Activated CD4-positive, alpha-beta T cell treated with anti-CD3 and anti-CD28 coated beads, Interleukin-2, amount 50 U/mL, for 48 hours (primary cell): ENCODE results near the gene GRM5.

Source experiments
- DNase-seq, 2 experiments: peaks; one replicate each; pipeline ENCODE4 v3.0.0-alpha.2; 2020

Gene GRM5

GRCh38 chr11:88692306-88693086 lies 373.3 kb downstream of the GRM5 start:
- DNase-seq = no peak

GRCh38 chr11:88689548-88690240 lies 376.1 kb downstream of the GRM5 start:
- DNase-seq = no peak

- no peak for DNase-seq
These were observed 382.8 kb downstream of the GRM5 start for GRCh38 chr11:88683024-88683423.

GRCh38 chr11:88680806-88681205 lies 385.0 kb downstream of the GRM5 start:
- DNase-seq = no peak

- no peak for DNase-seq
These were observed 399.4 kb downstream of the GRM5 start for GRCh38 chr11:88666364-88666763.

- no peak for DNase-seq
These were observed 408.6 kb downstream of the GRM5 start for GRCh38 chr11:88657076-88657738.

GRCh38 chr11:88656283-88656682 lies 409.5 kb downstream of the GRM5 start:
- DNase-seq = no peak

- DNase-seq = no peak
These were observed 410.1 kb downstream of the GRM5 start for GRCh38 chr11:88655656-88656055.

GRCh38 chr11:88655196-88655595 lies 410.6 kb downstream of the GRM5 start:
- no peak for DNase-seq

GRCh38 chr11:88651556-88651955 lies 414.2 kb downstream of the GRM5 start:
- no peak for DNase-seq

- DNase-seq = no peak
These were observed 421.1 kb downstream of the GRM5 start for GRCh38 chr11:88644724-88645123.

GRCh38 chr11:88632163-88632562 lies 433.6 kb downstream of the GRM5 start:
- DNase-seq = no peak

- no peak for DNase-seq
These were observed 434.3 kb downstream of the GRM5 start for GRCh38 chr11:88631497-88631896.

GRCh38 chr11:88629496-88629895 lies 436.3 kb downstream of the GRM5 start:
- no peak for DNase-seq

GRCh38 chr11:88626216-88626615 lies 439.6 kb downstream of the GRM5 start:
- no peak for DNase-seq

GRCh38 chr11:88623531-88623930 lies 442.3 kb downstream of the GRM5 start:
- DNase-seq = no peak

- DNase-seq = no peak
These were observed 445.1 kb downstream of the GRM5 start for GRCh38 chr11:88620568-88621130.

GRCh38 chr11:88619656-88620385 lies 446.0 kb downstream of the GRM5 start:
- DNase-seq = no peak

- DNase-seq = no peak
These were observed 446.7 kb downstream of the GRM5 start for GRCh38 chr11:88619071-88619425.

GRCh38 chr11:88618327-88619070 lies 447.3 kb downstream of the GRM5 start:
- DNase-seq = no peak

GRCh38 chr11:88617226-88617625 lies 448.6 kb downstream of the GRM5 start:
- no peak for DNase-seq

- no peak for DNase-seq
These were observed 461.5 kb downstream of the GRM5 start for GRCh38 chr11:88604260-88604659.
